Epithelial cell of proximal tubule (primary cell): ENCODE measurements around the gene CFAP299. TPM values are rescaled to one million over a fixed set of nuclear protein-coding genes. Genes with fewer than 3 reads are reported as not detected.

Experiments used
- DNase-seq: peaks from one replicate; pipeline ENCODE4 v3.0.0-alpha.2; 2011; ENCODE audit warnings: low read depth
- H3K4me3 ChIP-seq: 2 replicates; pipeline ENCODE4 v1.5.1; 2011; ENCODE audit warnings: low read depth, mild to moderate bottlenecking, low read length
- total RNA-seq: library from RNA; depleted of rRNA; stranded (reverse); fragments of >200 nt; gene quantifications from 2 replicates; pipeline ENCODE4 v1.2.3, GENCODE V29; 2015
- TF ChIP-seq, protein P1 (sequence below): conservative IDR thresholded peaks from 2 replicates; pipeline ENCODE4 v1.5.1; 2012; ENCODE audit warnings: low read depth, mild to moderate bottlenecking, low read length

The CFAP299 gene
- total RNA-seq, 1 donor from 2014 or later, result not detected

DNA sequence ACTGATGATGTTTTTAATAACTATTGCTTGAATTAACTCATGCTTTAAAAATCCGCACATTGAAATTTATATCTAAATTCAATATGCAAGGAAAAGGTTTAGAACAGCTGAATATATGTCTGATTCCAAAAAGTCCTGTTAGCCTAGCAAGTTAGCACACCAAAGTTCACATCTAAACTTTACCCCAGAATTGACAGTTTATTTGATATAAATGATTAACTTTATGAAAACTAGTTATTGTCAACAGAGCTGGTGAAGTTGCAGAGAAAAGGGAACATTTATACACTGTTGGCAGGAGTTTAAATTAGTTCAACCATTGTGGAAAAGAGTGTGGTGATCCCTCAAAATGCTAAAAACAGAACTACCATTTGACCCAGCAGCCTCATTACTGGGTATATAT is 574.4 kb downstream of the CFAP299 start:
- no peak overlapping the region for H3K4me3 ChIP-seq
- TF ChIP-seq, protein P1, sequence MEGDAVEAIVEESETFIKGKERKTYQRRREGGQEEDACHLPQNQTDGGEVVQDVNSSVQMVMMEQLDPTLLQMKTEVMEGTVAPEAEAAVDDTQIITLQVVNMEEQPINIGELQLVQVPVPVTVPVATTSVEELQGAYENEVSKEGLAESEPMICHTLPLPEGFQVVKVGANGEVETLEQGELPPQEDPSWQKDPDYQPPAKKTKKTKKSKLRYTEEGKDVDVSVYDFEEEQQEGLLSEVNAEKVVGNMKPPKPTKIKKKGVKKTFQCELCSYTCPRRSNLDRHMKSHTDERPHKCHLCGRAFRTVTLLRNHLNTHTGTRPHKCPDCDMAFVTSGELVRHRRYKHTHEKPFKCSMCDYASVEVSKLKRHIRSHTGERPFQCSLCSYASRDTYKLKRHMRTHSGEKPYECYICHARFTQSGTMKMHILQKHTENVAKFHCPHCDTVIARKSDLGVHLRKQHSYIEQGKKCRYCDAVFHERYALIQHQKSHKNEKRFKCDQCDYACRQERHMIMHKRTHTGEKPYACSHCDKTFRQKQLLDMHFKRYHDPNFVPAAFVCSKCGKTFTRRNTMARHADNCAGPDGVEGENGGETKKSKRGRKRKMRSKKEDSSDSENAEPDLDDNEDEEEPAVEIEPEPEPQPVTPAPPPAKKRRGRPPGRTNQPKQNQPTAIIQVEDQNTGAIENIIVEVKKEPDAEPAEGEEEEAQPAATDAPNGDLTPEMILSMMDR, result no peak

DNA sequence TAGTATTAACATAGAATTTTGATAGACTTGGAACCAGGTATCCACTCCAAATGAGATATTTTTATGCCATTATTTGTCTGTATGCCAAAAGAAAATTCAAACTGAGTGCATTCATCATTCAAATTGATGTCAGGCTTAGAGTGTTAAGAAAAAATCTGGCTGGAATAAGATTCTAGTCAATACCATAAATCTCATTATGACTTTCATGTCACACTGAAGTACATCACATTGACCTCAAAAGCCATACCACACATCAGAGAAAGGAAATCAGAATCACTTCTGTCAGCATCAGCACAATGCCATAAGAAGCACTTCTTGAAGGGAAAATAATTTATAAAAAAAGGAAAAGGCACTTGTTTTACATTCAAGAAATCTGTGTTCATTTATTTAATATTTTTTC is 575.9 kb downstream of the CFAP299 start:
- no peak overlapping the region for H3K4me3 ChIP-seq
- no peak for DNase-seq
- TF ChIP-seq, protein P1, result no peak

More for the DNA sequence above, 574.4 kb downstream of the CFAP299 start:
- no peak for DNase-seq

DNA sequence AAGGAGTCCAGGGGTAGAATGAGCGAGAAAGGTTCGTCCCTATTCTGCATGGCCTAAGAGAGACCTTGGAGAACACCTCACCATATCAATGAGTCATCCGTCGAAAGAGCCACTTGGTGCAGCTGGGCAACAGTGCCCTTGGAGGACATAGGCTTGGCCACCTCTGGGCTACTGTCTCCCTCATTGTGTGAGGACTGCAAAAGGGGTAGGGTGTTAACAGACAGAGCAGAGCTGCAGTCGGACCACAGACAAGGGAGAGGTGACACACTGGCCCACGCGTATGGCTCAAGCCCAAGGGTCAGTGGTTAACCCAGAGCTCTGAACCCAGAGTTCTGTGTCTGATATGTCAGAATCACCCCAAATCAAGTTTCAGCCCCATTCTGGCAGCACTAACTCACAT is 576.8 kb downstream of the CFAP299 start:
- no peak overlapping the region for H3K4me3 ChIP-seq
- DNase-seq, result no peak
- TF ChIP-seq, protein P1, result no peak

DNA sequence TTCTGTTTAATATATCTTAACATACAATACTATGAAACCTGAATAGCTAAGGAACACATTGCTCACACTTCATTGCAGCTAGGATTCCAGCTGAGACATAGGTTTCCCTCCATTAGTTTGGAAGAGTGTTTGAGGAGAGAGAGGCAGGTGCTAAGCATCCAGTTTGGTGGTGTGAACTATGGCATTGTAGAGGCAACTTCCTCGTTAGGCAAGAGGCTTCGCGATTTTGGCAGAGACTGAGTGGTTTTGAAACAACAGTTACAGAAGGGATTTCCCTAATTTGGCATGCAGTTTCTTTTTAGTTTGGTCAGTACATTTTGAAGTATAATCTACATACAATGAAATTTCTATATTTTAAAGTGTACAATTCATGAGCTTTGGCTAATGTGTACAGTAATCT is 577.9 kb downstream of the CFAP299 start:
- no peak overlapping the region for H3K4me3 ChIP-seq
- DNase-seq, result no peak
- TF ChIP-seq, protein P1, result no peak

DNA sequence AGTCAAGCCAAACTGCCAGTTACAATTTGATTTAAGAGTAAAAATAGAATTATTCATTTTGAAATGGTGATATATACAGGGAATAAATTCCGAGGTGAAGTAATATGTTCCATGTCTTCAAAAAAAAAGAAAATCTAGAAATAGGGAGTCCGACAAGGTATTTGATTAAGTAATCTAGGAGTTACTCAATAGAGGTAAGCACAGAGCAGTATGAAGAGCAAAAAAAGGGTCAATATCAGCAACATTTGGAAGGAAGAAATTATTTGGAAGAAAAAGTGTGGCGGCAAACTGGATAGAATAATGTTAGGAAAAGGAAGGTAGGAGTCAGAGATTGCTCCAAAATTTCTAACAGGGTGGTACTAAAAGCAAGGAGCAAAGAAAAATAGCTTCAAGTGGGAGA is 581.2 kb downstream of the CFAP299 start:
- TF ChIP-seq, protein P1, result no peak
- no peak for DNase-seq
- no peak overlapping the region for H3K4me3 ChIP-seq

DNA sequence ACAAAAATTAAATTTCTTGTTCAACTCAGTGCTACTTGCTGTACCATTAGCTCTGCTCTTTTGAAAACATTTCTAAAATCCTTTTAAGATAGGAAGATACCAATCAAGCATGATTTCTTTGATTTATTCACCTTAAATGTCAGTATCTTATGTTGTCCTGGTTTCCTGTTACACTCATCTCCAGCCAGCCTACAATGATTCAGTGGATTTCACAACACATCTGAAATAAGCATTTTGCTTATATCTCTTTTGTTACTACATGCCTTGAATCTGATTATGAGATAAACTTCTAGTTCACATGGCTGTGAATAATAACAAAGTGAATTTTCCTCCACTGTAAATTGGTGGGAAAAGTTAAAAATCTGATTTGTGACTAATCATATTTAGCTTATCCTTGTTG is 582.5 kb downstream of the CFAP299 start:
- TF ChIP-seq, protein P1, result no peak
- DNase-seq, result no peak
- H3K4me3 ChIP-seq, result no peak overlapping the region

DNA sequence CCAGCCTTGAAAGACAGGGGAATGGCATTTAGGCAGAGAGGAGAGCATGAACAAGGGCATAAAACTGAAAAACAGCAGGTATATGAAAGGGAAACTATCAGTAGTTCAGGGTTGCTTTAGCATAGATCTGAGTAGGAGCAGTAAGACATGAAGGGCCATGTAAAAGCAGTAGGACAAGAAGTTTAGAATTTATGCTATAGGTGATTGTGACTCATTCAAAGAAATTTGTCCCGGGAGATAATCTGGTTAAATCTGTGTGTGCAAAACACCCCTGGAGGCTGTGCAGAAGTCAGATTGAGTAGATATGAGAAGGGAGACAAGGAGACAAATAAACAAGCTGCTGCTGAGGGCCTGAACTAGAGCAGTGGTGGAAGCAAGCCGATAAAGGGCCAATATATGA is 585.9 kb downstream of the CFAP299 start:
- no peak for DNase-seq
- no peak overlapping the region for H3K4me3 ChIP-seq
- TF ChIP-seq, protein P1, result no peak
